ENCODE results near the gene LRP5.

DNA sequence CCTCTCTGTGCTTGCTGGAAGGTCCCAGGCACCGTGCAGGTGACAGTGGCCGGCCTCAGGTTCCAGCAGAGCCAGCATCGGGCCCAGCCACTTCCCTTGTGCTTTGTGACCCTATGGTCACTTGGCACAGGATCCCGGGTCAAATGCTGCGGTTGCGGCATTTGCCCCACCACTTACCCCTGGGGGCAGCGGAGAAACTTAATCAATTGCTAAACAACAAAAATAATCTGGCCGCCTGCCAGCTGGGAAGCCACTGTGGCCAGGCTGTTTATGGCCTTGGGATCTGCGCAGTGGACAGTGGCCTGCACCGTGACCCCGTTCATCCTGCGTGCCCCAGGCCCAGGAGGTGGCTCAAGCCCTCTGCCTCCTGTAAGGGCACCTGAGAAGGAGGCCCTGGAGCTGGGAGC, 65.0 kb downstream of the LRP5 start:
- TF ChIP-seq, protein P1, sequence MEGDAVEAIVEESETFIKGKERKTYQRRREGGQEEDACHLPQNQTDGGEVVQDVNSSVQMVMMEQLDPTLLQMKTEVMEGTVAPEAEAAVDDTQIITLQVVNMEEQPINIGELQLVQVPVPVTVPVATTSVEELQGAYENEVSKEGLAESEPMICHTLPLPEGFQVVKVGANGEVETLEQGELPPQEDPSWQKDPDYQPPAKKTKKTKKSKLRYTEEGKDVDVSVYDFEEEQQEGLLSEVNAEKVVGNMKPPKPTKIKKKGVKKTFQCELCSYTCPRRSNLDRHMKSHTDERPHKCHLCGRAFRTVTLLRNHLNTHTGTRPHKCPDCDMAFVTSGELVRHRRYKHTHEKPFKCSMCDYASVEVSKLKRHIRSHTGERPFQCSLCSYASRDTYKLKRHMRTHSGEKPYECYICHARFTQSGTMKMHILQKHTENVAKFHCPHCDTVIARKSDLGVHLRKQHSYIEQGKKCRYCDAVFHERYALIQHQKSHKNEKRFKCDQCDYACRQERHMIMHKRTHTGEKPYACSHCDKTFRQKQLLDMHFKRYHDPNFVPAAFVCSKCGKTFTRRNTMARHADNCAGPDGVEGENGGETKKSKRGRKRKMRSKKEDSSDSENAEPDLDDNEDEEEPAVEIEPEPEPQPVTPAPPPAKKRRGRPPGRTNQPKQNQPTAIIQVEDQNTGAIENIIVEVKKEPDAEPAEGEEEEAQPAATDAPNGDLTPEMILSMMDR (IDR thresholded peaks at IDR 0.05; ENCODE audit: insufficient read depth, low read length, poor library complexity, severe bottlenecking): no peak
- TF ChIP-seq EZH2phosphoT487 (conservative IDR thresholded peaks at IDR 0.05; ENCODE audit: low read length): no peak
